ENCODE results near the gene OR4K5.
"Not testable (repeated sequence)": the region's sequence is repeated elsewhere in the genome, so short reads cannot be mapped to it uniquely, and the experiment has no call there.

Gene OR4K5

DNA sequence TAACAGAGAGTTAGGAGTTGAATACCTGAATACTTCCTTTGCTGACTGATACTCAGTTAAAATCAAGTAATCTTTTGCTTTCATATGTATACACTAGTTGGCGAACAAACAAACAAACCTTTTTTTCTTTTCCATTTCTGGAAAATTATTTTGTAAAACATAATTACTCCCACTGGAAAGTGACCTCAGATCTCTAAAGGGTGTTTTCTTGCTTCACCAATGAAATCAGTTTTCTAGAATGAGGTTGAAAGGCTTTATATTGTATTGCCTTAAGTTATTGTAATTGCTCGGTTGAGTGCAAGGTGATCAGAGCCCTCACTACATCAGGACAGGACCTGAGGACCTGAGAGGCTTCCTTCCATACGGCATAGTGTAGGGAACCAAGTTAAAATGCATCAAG lies 10.2 kb downstream of the OR4K5 start, which contains the start of gene OR4K1:
TSS of gene OR4K1 (plus strand) at position 301 of the 400 bp plus-strand sequence. CDS start 4,750 bp downstream, outside the sequence.
- DNase-seq (ENCODE audit: low spot score): no peak
- in situ Hi-C loops (cut with MboI; ENCODE audit: low pct_unique_long_range_greater_than_20kb, low sequenced_read_pairs, unreplicated experiment): no loop called here
- TF ChIP-seq, protein P1, sequence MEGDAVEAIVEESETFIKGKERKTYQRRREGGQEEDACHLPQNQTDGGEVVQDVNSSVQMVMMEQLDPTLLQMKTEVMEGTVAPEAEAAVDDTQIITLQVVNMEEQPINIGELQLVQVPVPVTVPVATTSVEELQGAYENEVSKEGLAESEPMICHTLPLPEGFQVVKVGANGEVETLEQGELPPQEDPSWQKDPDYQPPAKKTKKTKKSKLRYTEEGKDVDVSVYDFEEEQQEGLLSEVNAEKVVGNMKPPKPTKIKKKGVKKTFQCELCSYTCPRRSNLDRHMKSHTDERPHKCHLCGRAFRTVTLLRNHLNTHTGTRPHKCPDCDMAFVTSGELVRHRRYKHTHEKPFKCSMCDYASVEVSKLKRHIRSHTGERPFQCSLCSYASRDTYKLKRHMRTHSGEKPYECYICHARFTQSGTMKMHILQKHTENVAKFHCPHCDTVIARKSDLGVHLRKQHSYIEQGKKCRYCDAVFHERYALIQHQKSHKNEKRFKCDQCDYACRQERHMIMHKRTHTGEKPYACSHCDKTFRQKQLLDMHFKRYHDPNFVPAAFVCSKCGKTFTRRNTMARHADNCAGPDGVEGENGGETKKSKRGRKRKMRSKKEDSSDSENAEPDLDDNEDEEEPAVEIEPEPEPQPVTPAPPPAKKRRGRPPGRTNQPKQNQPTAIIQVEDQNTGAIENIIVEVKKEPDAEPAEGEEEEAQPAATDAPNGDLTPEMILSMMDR (IDR thresholded peaks at IDR 0.05; ENCODE audit: extremely low read depth, insufficient read depth, missing control alignments): no peak

DNA sequence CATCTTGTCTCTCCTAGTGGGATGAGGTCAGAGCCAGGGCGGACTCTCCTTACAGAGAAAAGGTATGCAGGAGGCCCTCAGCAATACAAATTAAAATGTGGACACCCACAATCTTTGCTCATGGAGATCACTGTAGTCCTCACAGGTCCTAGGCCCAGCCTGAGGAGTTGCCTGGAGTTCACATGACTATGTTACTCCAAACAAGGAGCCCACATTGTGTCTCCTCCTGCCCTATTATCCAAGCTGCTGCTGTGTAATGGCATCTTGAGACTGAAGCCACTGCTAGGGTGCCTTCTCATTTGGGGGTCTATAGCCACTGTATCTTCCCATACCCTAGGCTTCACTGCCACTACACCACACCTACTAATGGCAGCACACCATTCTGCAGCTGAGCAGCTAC lies 21.3 kb downstream of the OR4K5 start:
- DNase-seq (ENCODE audit: low spot score): no peak
- in situ Hi-C loops (cut with MboI; ENCODE audit: low pct_unique_long_range_greater_than_20kb, low sequenced_read_pairs, unreplicated experiment): no loop called here
- TF ChIP-seq, protein P1 (IDR thresholded peaks at IDR 0.05; ENCODE audit: extremely low read depth, insufficient read depth, missing control alignments): no peak

DNA sequence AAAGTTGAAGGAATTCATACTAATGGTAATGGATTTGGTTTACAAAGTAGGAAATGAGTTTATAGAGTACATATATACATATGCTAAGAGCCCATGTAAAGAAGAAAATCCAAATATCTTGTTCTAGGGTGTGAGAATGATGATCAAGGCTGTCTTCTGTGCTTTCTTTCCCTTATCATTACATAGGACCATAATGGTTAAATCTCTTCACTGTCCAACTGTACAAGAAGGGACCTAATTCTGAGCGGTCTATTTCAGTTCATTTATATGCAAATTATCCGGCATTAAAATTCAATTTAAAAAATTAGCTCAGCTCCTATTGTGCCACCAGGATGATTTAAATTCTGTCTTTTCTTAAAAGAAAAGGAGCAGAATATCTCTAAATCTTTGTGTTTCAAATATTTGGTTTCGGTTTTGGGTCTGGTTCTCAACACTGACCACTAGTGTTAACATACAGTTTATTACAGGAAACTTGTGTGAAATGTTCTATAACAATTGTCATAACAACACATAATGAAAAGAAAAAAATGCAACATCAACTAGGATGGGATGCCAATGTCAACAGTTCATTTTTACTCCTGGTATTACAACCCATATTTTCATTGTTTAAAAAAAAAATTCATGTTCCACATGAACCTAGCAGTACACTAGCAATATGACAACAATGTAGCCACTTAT lies 27.1 kb downstream of the OR4K5 start:
- no peak for DNase-seq (ENCODE audit: low spot score)
- TF ChIP-seq, protein P1 (IDR thresholded peaks at IDR 0.05; ENCODE audit: extremely low read depth, insufficient read depth, missing control alignments): no peak

DNA sequence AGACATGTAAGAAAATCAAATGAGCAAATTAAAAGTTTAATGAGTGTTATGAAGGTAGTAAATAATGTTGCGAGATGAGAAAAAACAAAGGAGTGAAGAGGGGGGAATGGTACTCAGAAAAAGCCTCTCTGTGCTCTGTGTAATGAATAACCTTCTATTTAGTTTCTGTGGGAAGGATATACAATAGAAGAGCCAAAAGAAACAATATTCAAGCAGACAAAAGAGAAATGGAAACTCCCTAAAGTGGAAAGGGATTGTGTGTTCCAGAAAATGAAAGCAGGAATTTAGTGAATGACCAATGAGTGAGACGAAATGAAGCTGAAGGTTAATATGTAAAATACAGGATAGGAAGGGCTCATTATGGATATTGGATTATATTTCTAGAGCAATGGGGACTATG lies 28.8 kb downstream of the OR4K5 start:
- TF ChIP-seq, protein P1 (IDR thresholded peaks at IDR 0.05; ENCODE audit: extremely low read depth, insufficient read depth, missing control alignments): no peak
- in situ Hi-C loops (cut with MboI; ENCODE audit: low pct_unique_long_range_greater_than_20kb, low sequenced_read_pairs, unreplicated experiment): no loop called here
- no peak for DNase-seq (ENCODE audit: low spot score)

More for the DNA sequence above, 27.1 kb downstream of the OR4K5 start:
- in situ Hi-C loops (cut with MboI; ENCODE audit: low pct_unique_long_range_greater_than_20kb, low sequenced_read_pairs, unreplicated experiment): no loop called here

DNA sequence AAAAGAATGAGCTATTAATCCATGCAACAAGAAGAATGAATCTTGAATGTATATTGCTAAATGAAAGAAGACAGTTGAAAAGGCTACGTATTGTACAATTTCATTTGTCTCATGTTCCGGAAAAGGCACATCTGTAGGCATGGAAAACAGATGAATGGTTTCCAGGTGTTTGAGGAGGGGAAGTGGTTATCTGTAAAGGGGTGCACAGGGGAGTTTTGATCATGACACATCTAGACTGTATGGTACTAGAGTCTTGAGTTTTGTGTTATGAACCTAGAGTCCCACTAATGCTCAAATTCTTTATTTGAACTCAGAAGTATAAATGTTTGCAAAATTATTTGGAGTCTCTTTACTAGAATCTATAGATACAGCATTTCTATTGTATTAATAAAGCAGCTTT lies 49.3 kb downstream of the OR4K5 start:
- DNase-seq (ENCODE audit: low spot score); in situ Hi-C loops (cut with MboI; ENCODE audit: low pct_unique_long_range_greater_than_20kb, low sequenced_read_pairs, unreplicated experiment): not testable (repeated sequence)

Data from GM13977 (cell line).